ENCODE data around the gene GPR108.

GRCh38 chr19:6683971-6684370 is 53.4 kb downstream of the GPR108 start:
- TF ChIP-seq POLR2A (IDR thresholded peaks at IDR 0.05) (no peak), CTCF (IDR thresholded peaks at IDR 0.05) (no peak)

All from heart left ventricle (tissue), 13 donors.